Neutrophil (primary cell): ENCODE measurements around the gene MRPL16.

Experiments
- H3K27ac ChIP-seq: fragments of 200-600 bp; sonication (generic); 2 replicates; pipeline ENCODE4 v1.5.1; 2016; ENCODE audit warnings: mild to moderate bottlenecking, moderate library complexity
- H3K27me3 ChIP-seq: fragments of 200-600 bp; sonication (generic); 2 replicates; pipeline ENCODE4 v1.6.0; 2016; ENCODE audit warnings: mild to moderate bottlenecking
- H3K36me3 ChIP-seq: fragments of 200-600 bp; sonication (generic); 2 replicates; pipeline ENCODE4 v1.5.1; 2017
- H3K4me1 ChIP-seq, 2 experiments: fragments of 200-600 bp in 1 of 2; sonication (generic) in 1 of 2; 1 replicate in 1 of 2; 2 replicates in 1 of 2; pipeline versions ENCODE4 v1.5.1 to v1.6.1; 2013 to 2016; ENCODE audit warnings: low read depth in 1 of 2, low read length in 1 of 2, mild to moderate bottlenecking in 1 of 2, moderate library complexity in 1 of 2; ENCODE audit not compliant: control insufficient read depth in 1 of 2, insufficient read depth in 1 of 2
- H3K4me3 ChIP-seq, 2 experiments: fragments of 200-600 bp in 1 of 2; sonication (generic) in 1 of 2; 1 replicate in 1 of 2; 2 replicates in 1 of 2; pipeline ENCODE4 v1.5.1; 2013 to 2016; ENCODE audit warnings: low read depth in 1 of 2, low read length in 1 of 2, mild to moderate bottlenecking in 1 of 2, moderate library complexity in 1 of 2
- H3K9me3 ChIP-seq: fragments of 200-600 bp; sonication (generic); 2 replicates; pipeline ENCODE4 v1.5.1; 2016
- CTCF ChIP-seq: fragments of 200-600 bp; sonication (generic); IDR thresholded peaks from 2 replicates; pipeline ENCODE4 v1.5.1; 2016; ENCODE audit warnings: antibody characterized with exemption

The MRPL16 gene

DNA sequence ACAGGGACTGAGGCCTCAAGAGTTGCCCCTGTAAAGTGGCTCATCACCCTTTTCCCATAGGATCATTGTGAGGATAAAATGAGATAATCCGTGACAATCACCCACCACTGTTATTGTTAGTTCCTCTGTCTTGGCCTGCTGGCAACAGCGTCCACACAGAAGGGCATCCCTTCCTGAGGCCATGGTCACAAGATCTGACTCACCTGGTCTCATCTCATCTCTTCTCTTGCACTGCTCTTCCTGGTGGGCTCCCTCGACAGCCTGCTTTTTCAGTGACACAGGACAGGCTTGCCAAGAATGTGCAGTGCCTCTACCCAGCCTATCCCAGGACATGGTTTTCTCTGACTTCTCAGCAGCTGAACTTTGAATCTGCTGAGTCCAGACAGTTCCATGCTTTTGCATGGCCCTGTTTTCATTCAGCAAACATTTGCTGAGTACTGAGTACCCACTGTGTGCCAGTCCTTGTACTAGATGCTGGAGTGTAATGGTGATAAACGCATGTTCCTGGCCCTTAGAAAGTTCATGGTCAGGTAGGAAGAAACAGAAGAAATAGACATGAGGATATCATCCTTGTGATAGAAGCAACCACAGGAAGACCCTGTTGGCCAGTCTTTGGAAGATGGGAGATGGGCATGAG, 52.1 kb downstream of the MRPL16 start:
- no peaks in the 10 kb centered on the region for H3K27me3 ChIP-seq
- peak overlapping the region; percentile 99 for H3K27ac ChIP-seq
- peak overlapping the region; percentile 87 to 90 for H3K4me3 ChIP-seq
- TF ChIP-seq CTCF = no peak
- peaks cover 77 to 86% of the 10 kb centered on the region in 2 experiments for H3K4me1 ChIP-seq
- H3K9me3 ChIP-seq = no peaks in the 10 kb centered on the region
- peaks cover 26% of the 10 kb centered on the region for H3K36me3 ChIP-seq

GRCh38 chr11:59756845-59757244, 53.7 kb downstream of the MRPL16 start:
- peak; percentile 21 for TF ChIP-seq CTCF
- H3K4me3 ChIP-seq = peak overlapping the region; percentile 87 to 90
- H3K27ac ChIP-seq = peak overlapping the region; percentile 99
- H3K4me1 ChIP-seq = peaks cover 77 to 85% of the 10 kb centered on the region in 2 experiments
- H3K9me3 ChIP-seq = no peaks in the 10 kb centered on the region
- H3K36me3 ChIP-seq = peaks cover 19% of the 10 kb centered on the region
- H3K27me3 ChIP-seq = no peaks in the 10 kb centered on the region

GRCh38 chr11:59756558-59756840, 54.1 kb downstream of the MRPL16 start:
- no peaks in the 10 kb centered on the region for H3K27me3 ChIP-seq
- peak overlapping the region; percentile 87 to 90 for H3K4me3 ChIP-seq
- peaks cover 18% of the 10 kb centered on the region for H3K36me3 ChIP-seq
- H3K9me3 ChIP-seq = no peaks in the 10 kb centered on the region
- peak overlapping the region; percentile 99 for H3K27ac ChIP-seq
- TF ChIP-seq CTCF = no peak
- peaks cover 76 to 83% of the 10 kb centered on the region in 2 experiments for H3K4me1 ChIP-seq
